ENCODE data around the gene HECW1.
A peak's percentile ranks its signal among the peaks of the same experiment; 100 is the strongest.
"Not testable (repeated sequence)": the region's sequence is repeated elsewhere in the genome, so short reads cannot be mapped to it uniquely, and the experiment has no call there.

HECW1 gene

DNA sequence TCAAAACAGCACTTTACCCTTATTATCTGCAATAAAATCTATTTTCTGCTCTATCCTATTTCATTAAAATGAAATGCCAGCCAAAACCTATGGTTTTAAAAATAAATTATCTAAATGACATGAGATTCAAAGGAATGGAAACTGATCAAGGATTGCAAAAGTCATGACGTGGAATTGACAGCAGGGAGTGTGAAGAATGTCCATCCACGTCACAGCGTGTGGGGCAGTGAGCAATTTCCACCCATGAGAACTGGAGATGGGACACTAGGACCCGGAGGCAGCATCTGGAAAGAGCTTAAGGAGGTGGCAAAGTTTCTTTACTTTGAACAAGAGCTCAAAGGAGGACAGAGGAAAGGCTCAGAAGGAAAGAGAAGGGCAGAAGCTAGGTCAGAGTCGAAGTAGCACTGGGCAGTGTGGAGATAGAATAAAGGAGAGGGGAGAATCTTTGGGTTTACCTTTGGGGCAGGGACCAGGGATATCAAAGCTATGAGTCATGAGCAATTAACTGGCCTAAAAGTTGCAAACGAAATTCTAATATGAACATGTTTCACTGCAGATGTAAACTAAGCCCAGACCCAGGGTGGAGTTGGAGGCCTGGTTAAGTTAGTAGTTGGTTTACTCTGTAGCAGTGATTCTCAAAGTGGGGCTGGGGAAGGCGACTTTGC is 445.5 kb downstream of the HECW1 start:
- no peak for FAIRE-seq

- FAIRE-seq, result no peak
Observed at GRCh38 chr7:43559171-43559945, 446.9 kb downstream of the HECW1 start.

DNA sequence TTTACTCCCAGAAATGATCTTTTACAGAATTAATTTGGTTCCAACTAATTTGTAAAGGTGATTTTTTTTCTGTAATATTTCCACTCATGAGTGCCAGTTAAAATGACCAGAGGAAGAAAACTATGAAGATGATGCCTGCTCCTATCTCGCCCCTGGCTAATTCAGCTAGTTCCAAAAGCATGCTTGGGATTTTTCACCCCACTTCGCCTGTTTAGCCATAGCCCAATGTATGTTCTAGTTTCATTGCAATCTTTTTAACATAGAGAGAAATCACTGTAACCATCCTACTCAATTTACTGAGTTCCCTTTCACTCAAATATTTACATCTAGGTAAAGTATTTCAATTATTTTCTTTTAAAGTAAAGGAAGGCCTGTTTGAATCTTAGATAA is 447.5 kb downstream of the HECW1 start:
- no peak for FAIRE-seq

DNA sequence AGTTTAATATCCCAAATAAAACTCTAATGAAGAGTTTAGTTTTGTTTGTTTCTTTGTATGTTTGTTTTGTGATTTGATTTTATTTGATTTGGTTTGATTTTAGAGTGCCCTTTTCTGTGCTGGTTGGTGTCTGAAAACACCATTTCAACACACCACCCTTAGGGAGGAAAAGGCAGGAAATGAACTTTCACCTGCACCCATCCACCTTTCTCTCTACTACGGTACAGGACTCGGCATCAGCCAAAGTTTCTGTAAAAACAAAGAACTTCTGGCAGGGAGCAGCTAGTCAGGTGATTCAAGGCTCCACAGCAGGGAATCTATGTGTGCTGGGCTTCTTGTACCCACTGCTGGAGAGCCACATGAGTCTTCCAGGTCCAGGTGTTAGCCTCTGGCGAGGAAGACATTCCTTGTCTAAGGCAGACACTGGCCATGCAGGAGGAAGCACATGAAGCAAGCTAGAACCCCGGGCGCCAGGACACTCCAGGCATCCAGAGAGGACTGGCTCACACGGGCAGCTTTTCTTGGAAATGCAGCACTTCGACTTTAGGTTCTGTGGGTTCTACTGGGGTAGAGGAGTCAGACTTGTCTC is 448.4 kb downstream of the HECW1 start:
- FAIRE-seq, result no peak

DNA sequence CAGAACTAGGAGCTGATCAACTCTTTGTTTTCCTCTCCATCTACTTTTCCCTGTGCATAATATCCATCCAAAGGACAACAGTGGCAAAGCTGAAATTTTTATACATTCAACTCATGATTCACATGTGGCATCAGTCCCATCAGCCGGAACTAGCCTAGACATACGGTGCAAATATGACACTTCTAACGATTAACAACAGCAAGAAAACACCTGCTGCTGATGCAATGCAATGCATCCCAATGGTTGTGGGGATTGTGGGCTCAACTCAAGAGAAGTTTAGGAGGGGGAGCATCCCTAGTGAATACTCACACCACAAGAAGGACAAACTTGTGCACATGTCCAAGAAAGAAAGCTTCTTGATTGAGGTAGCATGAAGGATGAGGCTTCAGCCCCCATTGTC is 449.9 kb downstream of the HECW1 start:
- FAIRE-seq, result no peak

- FAIRE-seq, result peak; percentile 68
Observed at GRCh38 chr7:43565786-43566185, 453.3 kb downstream of the HECW1 start.

- FAIRE-seq, result no peak
Observed at GRCh38 chr7:43568529-43568928, 456.1 kb downstream of the HECW1 start.

GRCh38 chr7:43569424-43569823 is 457.0 kb downstream of the HECW1 start:
- FAIRE-seq, result no peak

- no peak for FAIRE-seq
Observed at GRCh38 chr7:43570688-43571365, 458.4 kb downstream of the HECW1 start.

DNA sequence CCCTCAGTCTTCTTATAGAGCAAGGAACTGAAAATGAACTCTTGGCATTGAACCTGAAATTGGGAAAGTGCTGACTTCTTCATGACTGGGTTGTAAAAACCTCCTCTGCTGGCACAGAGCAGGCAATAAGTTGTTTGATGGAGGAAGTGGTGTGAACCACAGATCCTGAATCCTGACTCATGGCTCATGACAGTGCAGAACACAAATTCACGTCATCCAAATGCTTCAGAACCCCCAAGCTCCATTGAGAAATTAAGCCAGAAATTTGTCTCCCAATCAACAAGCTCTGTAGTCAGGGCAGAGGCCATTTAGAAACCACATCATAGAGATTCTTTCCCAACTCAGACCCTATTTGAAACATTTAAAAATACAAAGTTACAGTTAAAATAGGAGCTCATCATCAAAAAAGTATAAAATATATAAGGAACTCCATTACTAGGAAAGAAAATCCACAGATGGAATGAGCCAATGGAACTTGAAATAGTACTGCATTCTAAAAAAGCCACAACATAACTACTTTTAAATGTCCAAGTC is 460.1 kb downstream of the HECW1 start:
- no peak for FAIRE-seq

- not testable (repeated sequence) for FAIRE-seq
Observed at GRCh38 chr7:43573832-43574231, 461.4 kb downstream of the HECW1 start.

GRCh38 chr7:43575506-43575905 is 463.1 kb downstream of the HECW1 start:
- peak; percentile 58 for FAIRE-seq

GRCh38 chr7:43576241-43576640 is 463.8 kb downstream of the HECW1 start:
- FAIRE-seq, result no peak

DNA sequence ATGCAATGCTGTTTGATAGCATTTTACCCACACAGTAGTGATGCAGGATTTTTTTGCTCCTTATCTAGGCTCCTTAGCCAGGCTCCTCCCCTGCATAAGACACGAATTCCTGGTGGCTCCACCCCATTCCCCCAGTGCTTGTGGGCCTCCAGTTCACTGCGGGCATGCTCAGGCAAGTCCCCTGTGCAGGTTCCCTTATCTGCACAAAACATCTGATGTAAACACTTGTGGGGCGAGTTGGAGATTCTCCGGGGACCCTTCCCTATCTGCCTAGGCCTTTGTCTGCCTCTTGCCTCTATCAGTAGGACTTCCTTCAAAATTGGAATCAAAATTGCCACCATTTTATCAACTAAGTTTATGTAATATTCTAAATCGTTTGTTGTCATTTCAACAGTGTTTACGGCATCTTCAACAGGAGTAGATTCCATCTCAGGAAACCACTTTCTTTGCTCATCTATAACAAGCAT is 465.1 kb downstream of the HECW1 start:
- no peak for FAIRE-seq

DNA sequence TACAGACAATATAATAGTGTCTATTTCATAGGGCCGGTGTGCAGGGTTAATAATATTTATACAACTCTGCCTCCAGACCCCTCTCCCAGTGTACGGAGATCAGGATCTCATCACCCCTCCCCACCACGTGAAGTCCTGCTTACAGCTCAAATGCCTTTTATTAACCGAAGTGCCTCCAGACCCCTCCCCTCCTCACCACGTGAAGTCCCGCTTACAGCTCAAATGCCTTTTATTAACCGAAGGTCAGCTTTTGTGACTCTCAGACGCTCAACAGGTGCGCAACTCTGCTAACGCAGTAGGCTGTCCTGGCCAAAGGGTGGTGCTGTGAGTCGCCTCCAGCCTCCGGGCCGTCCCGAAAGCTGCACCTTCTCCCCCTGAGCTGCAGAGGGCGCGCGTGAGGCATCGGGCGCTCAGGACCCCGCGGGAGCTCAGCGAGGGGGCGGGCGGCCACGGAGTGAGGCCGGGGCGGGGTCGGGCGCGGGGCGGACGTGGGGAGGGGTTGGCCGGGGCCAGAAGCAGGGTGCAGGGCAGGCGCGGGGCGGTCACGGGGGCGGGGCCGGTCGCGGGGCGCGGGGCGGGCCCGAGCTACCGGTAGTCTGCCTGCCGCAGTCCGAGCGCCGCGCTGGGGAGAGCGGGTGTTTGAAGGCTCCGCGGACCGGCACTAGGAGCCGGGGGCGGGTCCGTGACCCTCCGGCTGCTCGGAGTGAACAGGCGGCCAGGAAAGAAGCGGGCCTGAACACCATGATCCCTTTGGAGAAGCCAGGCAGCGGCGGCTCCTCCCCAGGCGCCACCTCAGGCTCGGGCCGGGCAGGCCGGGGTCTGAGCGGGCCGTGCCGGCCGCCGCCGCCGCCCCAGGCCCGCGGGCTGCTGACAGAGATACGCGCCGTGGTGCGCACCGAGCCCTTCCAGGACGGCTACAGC is 470.3 kb downstream of the HECW1 start, which contains the start of gene STK17A:
Gene STK17A, plus strand, starts transcription at position 606 of the 921 bp plus-strand sequence. Its CDS starts 136 bp downstream, at position 742.
- FAIRE-seq, result no peak

- no peak for FAIRE-seq
Observed at GRCh38 chr7:43583424-43584194, 471.2 kb downstream of the HECW1 start.

GRCh38 chr7:43584195-43584586 is 471.7 kb downstream of the HECW1 start:
- no peak for FAIRE-seq

DNA sequence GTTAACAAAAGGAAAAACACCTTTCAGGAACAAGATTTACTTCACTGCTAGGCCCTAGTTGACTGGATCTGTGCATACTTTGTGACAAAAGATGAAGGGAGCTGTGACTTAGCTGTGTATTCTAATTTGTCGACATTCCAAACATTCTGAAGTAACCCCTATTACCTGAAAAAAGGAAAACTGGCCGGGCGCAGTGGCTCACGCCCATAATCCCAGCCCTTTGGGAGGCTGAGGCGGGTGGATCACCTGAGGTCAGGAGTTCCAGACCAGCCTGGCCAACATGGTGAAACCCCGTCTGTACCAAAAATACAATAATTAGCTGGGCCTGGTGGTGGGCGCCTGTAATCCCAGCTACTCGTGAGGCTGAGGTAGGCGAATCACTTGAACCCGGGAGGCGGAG is 472.3 kb downstream of the HECW1 start:
- FAIRE-seq, result not testable (repeated sequence)

DNA sequence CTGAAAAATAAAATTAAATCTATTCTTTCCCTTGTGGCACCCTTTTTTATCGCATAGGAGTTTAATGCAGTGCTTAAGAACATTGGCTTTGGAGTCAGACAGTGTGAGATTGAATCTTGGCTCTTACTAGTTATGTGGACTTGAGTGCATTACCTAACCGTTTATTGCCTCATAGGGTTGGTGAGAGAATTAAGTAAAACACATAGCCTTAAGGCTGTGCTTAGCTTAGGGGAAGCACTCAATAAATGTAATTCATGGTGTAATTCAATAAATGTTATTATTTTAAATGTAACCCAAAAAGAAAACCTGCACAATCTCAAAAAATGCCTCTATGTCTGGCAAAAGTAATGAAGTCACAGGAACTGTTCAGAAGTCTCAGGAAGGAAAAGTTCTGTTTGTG is 473.1 kb downstream of the HECW1 start:
- no peak for FAIRE-seq

- no peak for FAIRE-seq
Observed at GRCh38 chr7:43586251-43586900, 473.9 kb downstream of the HECW1 start.

Data from endometrium (tissue), 2 donors.